K562 (cell line): ENCODE results near the gene CTBP2. TPM values are rescaled to one million over a fixed set of nuclear protein-coding genes. Genes with fewer than 3 reads are reported as not detected.

Source experiments
- DACH1 ChIP-seq: fragments of 450-650 bp; IDR thresholded peaks from 2 replicates; pipeline ENCODE4 v1.6.1; 2018; ENCODE audit not compliant: partially characterized antibody
- TGIF2 ChIP-seq: sonication (generic); formaldehyde crosslinking; IDR thresholded peaks from 2 replicates; pipeline ENCODE4 v1.8.1; 2022; ENCODE audit warnings: mild to moderate bottlenecking, missing genetic modification reagents, moderate library complexity
- TSHZ1 ChIP-seq: fragments of 250-450 bp; sonication (Bioruptor Pico); IDR thresholded peaks from 2 replicates; pipeline ENCODE4 v1.4.0; 2020; ENCODE audit warnings: mild to moderate bottlenecking, moderate library complexity
- ZNF318 ChIP-seq, 2 experiments: fragments of 450-650 bp; IDR thresholded peaks; 2 replicates each; pipeline ENCODE4 v1.6.1; 2016; ENCODE audit warnings: mild to moderate bottlenecking in 2 of 2, borderline replicate concordance in 1 of 2, low read depth in 1 of 2, moderate library complexity in 1 of 2
- polyA plus RNA-seq, 8 experiments: library from polyadenylated mRNA; depleted of rRNA in 4 of 8; stranded (reverse) in 5 of 8; unstranded in 3 of 8; fragments of >200 nt; fragmentation: Nextera tagmentation in 2 of 8; fragmentation: Illumina TruSeq in 1 of 8; extraction: Ambion mirVana in 2 of 8; extraction: Trizol in 1 of 8; gene quantifications; 2 replicates each; pipeline versions ENCODE4 v1.2.1 to v1.2.3, GENCODE V29; 2011 to 2014; ENCODE audit warnings: inconsistent platforms in 1 of 8, missing spikeins in 1 of 8
- total RNA-seq, 7 experiments: library from RNA; depleted of rRNA in 6 of 7; stranded (reverse); fragments of >200 nt in 6 of 7; fragmentation: Illumina TruSeq in 2 of 7; extraction: Trizol in 2 of 7; gene quantifications; 2 replicates each; pipeline versions ENCODE4 v1.2.1 to v1.2.3, GENCODE V29; 2011 to 2021; ENCODE audit warnings: low replicate concordance in 1 of 7

The CTBP2 gene
- total and polyA plus RNA-seq, 9 of the 15 experiments (the other 6 are each of a cell fraction or from before 2014, with no cell fraction given), result 1.3 to 8.8 (median 5.1) TPM

GRCh38 chr10:125013529-125013872, 146.9 kb downstream of the CTBP2 start (continued):
- TF ChIP-seq TSHZ1 (no peak), ZNF318 (IDR thresholded peaks at IDR 0.05; ENCODE audit: borderline replicate concordance in 1 of 2, low read depth in 1 of 2) (no peak), DACH1 (no peak), TGIF2 (CRISPR knock-in tag) (no peak)
